GM13977 (cell line): ENCODE data around the gene RMRP.
"Not testable (repeated sequence)": the region's sequence is repeated elsewhere in the genome, so short reads cannot be mapped to it uniquely, and the experiment has no call there.

Experiments used
- DNase-seq: peaks from one replicate; pipeline ENCODE4 v3.0.0; 2012; ENCODE audit warnings: low spot score
- CTCF ChIP-seq: IDR thresholded peaks from 2 replicates; pipeline ENCODE4 v1.5.1; 2012; ENCODE audit warnings: mild to moderate bottlenecking, control low read depth; ENCODE audit not compliant: insufficient read depth; ENCODE audit errors: extremely low read depth, missing control alignments
- in situ Hi-C: fragments of 300-500 bp; cut with MboI; formaldehyde crosslinking; loops from one replicate; pipeline ENCODE4 v1.12.0; 2022; ENCODE audit warnings: low sequenced_read_pairs, low pct_unique_long_range_greater_than_20kb, mixed read lengths, inconsistent platforms; ENCODE audit not compliant: unreplicated experiment

RMRP gene

GRCh38 chr9:35646533-35647265 is 11.1 kb downstream of the RMRP start:
- in situ Hi-C loops, result no loop called here
- TF ChIP-seq CTCF, result peak; percentile 98
- DNase-seq, result peak; percentile 92

DNA sequence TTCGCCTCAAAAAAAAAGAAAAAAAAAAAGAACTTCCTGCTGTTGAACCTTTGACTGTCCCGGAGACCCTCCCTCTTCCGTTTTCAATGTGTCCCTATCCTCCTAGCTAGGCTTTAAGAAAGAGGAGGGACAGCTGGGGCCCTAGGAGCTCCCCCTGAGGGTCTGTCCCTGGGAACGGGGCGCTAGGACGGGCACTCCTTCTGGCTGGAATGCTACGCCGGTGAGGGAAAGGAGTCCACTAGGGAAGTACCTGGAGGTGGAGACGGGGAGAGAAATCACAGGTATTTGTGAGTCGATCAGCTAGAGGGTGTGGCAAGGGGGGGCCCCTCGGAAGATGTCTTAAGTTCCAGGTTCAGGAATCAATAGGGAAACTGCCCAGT is 11.7 kb downstream of the RMRP start:
- TF ChIP-seq CTCF, result no peak
- in situ Hi-C loops, result no loop called here

DNA sequence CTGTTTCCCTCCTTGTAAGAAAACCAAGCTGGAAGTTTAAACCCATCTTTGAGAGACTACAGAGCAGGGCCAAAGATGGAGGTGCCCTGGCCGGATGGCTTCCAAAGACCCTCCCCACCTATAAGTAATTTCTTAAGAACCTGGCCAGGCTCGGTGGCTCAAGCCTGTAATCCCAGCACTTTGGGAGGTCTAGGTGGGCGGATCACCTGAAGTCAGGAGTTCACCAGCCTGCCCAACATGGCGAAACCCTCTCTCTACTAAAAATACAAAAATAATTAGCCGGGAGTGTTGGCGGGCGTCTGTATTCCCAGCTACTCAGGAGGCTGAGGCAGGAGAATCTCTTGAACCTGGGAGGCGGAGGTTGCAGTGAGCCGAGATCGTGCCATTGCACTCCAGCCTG is 12.1 kb downstream of the RMRP start:
- in situ Hi-C loops, result not testable (repeated sequence)

More for the DNA sequence above, 11.7 kb downstream of the RMRP start:
- peak; percentile 24 for DNase-seq

GRCh38 chr9:35643046-35643445 is 14.8 kb downstream of the RMRP start:
- in situ Hi-C loops, result no loop called here
- no peak for DNase-seq
- no peak for TF ChIP-seq CTCF

More for the DNA sequence above, 12.1 kb downstream of the RMRP start:
- DNase-seq, result not testable (repeated sequence)

DNA sequence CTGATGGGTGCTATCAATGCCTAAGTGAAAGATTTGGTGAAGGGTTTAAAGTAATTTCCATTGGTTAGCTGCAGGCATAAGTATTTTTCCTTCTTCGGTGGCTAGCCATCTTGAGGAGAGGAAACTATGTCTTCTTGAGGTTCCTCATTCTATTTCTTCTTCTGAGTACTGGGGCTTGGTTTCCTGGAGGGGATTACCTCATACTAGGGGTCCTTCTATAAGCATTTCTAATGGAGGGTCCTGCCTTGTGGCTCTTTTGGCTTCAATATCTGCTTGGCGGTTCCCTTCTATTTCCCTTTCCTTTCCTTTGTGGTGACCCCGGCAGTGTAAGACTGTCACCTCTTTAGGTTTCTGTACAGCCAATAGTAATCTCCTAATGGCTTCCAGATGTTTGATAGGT is 16.3 kb downstream of the RMRP start:
- DNase-seq, in situ Hi-C loops: not testable (repeated sequence)

DNA sequence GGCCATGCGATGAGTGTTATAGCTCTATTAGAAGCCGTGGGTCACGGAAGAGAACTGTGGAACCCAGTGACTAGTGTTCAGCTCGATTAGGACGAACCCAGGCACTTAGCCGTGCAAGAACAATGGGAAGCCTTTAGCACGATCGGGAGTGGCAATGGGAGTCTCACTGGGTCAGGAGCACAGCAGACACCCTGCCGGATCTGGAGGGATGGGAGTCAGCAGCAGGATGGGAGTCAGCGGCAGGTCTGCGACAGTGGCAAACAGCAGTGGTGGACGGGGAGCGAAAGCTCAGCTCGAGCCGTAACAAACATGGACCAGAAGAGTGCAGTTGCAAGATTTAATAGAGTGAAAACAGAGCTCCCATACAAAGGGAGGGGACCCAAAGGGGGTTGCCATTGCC is 17.4 kb downstream of the RMRP start:
- in situ Hi-C loops, result not testable (repeated sequence)

DNA sequence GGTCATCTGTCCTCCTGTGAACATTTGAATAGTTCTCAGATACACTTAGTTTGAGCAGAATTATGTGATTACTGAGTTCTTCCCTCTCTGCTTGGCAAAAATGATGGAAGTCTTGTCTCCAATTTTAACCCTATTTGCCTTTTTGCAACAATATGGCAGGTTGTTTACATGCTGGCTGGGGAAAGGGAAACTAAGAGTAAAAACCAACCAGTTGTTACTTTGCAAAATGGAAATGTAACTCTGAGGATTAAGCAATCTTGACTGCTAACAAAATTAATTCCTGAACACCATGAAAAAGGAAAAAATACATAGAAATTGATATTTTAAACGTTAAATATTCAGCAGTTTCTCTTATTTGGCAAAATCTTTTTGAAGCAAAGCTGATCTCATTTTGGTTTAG is 18.2 kb downstream of the RMRP start:
- in situ Hi-C loops, result no loop called here
- TF ChIP-seq CTCF, result no peak
- no peak for DNase-seq

More for the DNA sequence above, 17.4 kb downstream of the RMRP start:
- not testable (repeated sequence) for DNase-seq

- in situ Hi-C loops, DNase-seq: not testable (repeated sequence)
These were observed 18.6 kb downstream of the RMRP start for GRCh38 chr9:35639225-35639624.

DNA sequence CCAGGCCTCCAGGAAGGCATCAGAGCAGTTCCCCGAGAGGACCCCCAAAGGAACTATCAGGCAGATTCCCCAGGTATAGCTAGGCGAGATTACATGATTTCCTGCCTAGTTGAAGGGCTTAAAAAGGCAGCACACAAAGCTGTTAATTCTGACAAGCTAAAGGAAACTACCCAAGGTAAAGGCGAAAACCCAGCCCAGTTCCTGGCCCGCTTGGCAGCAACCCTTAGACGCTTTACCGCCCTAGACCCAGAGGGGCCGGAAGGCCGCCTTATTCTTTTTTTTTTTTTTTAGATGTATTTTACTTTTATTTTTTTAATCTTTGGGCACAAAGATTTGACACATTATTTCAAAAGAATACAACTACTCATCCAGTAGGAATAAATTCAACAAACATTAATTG is 19.1 kb downstream of the RMRP start:
- DNase-seq, in situ Hi-C loops: not testable (repeated sequence)

DNA sequence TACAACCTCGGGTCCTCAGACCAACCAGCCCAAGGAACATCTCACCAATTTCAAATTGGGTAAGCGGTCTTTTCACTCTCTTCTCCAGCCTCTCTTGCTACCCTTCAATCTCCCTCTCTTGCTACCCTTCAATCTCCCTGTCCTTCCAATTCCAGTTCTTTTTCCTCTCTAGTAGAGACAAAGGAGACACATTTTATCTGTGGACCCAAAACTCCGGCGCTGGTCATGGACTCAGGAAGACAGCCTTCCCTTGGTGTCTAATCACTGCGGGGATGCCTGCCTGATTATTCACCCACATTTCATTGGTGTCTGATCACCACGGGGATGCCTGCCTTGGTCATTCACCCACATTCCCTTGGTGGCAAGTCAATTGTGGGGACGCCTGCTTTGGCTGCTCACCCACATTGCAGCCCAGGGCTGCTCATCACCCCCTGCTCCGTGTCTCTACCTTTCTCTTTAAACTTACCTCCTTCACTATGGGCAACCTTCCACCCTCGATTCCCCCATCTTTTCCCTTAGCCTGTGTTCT is 20.3 kb downstream of the RMRP start:
- not testable (repeated sequence) for DNase-seq

GRCh38 chr9:35636877-35637246 is 21.0 kb downstream of the RMRP start:
- in situ Hi-C loops, DNase-seq: not testable (repeated sequence)

More for the DNA sequence above, 20.3 kb downstream of the RMRP start:
- in situ Hi-C loops, result not testable (repeated sequence)
